ENCODE measurements around the gene SSU72.

The SSU72 gene

DNA sequence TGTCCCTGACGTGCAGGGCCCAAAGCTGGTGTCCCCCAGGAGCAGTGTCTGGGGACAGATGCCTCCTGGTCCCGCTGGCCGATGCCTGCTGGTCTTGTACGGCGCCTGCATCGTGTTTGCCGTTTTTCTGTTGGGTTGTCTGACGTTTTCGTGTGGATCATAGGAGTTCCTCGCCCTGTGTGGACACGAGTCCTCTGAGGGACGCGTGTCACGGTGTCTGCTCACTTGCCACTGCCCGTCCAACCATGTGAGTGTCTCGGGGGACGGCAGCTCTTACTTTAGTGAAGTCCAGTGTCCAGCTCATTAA, 48.1 kb upstream of the SSU72 start:
- no peak overlapping the region for H2AFZ ChIP-seq (ENCODE audit: low read depth, low read length, severe bottlenecking)
- H3K36me3 ChIP-seq (ENCODE audit: low read length): no peaks in the 10 kb centered on the region
- H3K9ac ChIP-seq (ENCODE audit: low read length): no peak overlapping the region
- H3K9me2 ChIP-seq (replicated peaks; ENCODE audit: insufficient read depth, low read length): no peaks in the 10 kb centered on the region
- TF ChIP-seq, protein P1, sequence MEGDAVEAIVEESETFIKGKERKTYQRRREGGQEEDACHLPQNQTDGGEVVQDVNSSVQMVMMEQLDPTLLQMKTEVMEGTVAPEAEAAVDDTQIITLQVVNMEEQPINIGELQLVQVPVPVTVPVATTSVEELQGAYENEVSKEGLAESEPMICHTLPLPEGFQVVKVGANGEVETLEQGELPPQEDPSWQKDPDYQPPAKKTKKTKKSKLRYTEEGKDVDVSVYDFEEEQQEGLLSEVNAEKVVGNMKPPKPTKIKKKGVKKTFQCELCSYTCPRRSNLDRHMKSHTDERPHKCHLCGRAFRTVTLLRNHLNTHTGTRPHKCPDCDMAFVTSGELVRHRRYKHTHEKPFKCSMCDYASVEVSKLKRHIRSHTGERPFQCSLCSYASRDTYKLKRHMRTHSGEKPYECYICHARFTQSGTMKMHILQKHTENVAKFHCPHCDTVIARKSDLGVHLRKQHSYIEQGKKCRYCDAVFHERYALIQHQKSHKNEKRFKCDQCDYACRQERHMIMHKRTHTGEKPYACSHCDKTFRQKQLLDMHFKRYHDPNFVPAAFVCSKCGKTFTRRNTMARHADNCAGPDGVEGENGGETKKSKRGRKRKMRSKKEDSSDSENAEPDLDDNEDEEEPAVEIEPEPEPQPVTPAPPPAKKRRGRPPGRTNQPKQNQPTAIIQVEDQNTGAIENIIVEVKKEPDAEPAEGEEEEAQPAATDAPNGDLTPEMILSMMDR (IDR thresholded peaks at IDR 0.05; ENCODE audit: insufficient read depth, low read length, poor library complexity, severe bottlenecking): no peak
- no peak for TF ChIP-seq EZH2phosphoT487 (conservative IDR thresholded peaks at IDR 0.05; ENCODE audit: low read length)
- H3F3A ChIP-seq (ENCODE audit: insufficient read depth): no peaks in the 10 kb centered on the region
- H3K9me3 ChIP-seq (ENCODE audit: insufficient read depth, low read length): no peaks in the 10 kb centered on the region
- no peak overlapping the region for H3K27ac ChIP-seq (ENCODE audit: low read depth, low read length)
- no peak overlapping the region for H3K4me3 ChIP-seq (ENCODE audit: insufficient read depth, low read length, poor library complexity, severe bottlenecking)
- H3K27me3 ChIP-seq (ENCODE audit: low read length): no peaks in the 10 kb centered on the region
- H3K79me2 ChIP-seq (ENCODE audit: insufficient read depth, low read length): no peaks in the 10 kb centered on the region
- H4K20me1 ChIP-seq (ENCODE audit: low read depth, low read length): no peaks in the 10 kb centered on the region
- no peak overlapping the region for H3K4me2 ChIP-seq (ENCODE audit: low read depth, low read length, poor library complexity, severe bottlenecking)

DNA sequence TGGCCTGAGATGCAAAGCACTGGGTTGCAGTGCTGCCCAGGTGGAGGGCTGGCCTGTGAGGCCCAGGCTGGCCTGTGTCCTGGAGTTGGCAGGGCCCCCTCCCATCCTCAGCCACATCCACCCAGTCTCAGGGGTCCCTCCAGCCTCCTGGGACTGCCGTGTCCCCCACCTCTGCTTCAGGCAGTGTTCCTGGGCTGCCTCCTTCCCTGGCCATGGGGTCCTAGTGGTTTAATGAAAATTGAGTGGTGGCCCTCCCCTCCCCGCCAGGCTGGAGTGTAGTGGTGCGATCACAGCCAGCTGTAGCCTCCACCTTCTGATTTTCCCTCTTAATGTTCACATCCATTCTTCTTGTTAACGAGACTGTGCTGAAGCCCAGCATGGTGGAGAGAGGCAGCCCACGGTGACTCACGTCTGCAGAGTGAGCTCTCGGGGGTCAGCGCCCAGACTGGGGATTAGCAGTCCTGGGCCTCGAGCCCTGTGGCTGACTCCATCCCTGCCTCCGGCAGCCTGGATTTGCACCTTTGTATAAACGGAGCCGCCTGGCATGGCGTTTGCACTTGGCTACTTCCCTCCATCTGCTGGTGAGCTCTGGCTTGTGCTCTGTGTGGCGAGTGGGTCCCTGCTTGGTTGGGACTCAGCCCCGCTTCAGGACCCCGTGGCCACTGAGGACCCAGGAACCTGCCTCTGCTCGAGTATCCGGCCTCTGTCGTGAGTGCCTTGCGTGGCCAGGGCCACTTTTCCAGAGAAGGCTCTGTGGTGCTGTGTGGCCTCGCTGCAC, 47.5 kb upstream of the SSU72 start:
- no peaks in the 10 kb centered on the region for H3K9me3 ChIP-seq (ENCODE audit: insufficient read depth, low read length)
- H4K20me1 ChIP-seq (ENCODE audit: low read depth, low read length): no peaks in the 10 kb centered on the region
- no peak overlapping the region for H3K9ac ChIP-seq (ENCODE audit: low read length)
- no peaks in the 10 kb centered on the region for H3K27me3 ChIP-seq (ENCODE audit: low read length)
- no peak overlapping the region for H2AFZ ChIP-seq (ENCODE audit: low read depth, low read length, severe bottlenecking)
- no peak overlapping the region for H3K4me2 ChIP-seq (ENCODE audit: low read depth, low read length, poor library complexity, severe bottlenecking)
- no peaks in the 10 kb centered on the region for H3K9me2 ChIP-seq (replicated peaks; ENCODE audit: insufficient read depth, low read length)
- no peak overlapping the region for H3K4me3 ChIP-seq (ENCODE audit: insufficient read depth, low read length, poor library complexity, severe bottlenecking)
- TF ChIP-seq EZH2phosphoT487 (conservative IDR thresholded peaks at IDR 0.05; ENCODE audit: low read length): no peak
- TF ChIP-seq, protein P1 (IDR thresholded peaks at IDR 0.05; ENCODE audit: insufficient read depth, low read length, poor library complexity, severe bottlenecking): no peak
- no peak overlapping the region for H3K27ac ChIP-seq (ENCODE audit: low read depth, low read length)
- H3F3A ChIP-seq (ENCODE audit: insufficient read depth): no peaks in the 10 kb centered on the region; the same call in 1 of the 2 replicates
- H3K36me3 ChIP-seq (ENCODE audit: low read length): no peaks in the 10 kb centered on the region
- no peaks in the 10 kb centered on the region for H3K79me2 ChIP-seq (ENCODE audit: insufficient read depth, low read length)

DNA sequence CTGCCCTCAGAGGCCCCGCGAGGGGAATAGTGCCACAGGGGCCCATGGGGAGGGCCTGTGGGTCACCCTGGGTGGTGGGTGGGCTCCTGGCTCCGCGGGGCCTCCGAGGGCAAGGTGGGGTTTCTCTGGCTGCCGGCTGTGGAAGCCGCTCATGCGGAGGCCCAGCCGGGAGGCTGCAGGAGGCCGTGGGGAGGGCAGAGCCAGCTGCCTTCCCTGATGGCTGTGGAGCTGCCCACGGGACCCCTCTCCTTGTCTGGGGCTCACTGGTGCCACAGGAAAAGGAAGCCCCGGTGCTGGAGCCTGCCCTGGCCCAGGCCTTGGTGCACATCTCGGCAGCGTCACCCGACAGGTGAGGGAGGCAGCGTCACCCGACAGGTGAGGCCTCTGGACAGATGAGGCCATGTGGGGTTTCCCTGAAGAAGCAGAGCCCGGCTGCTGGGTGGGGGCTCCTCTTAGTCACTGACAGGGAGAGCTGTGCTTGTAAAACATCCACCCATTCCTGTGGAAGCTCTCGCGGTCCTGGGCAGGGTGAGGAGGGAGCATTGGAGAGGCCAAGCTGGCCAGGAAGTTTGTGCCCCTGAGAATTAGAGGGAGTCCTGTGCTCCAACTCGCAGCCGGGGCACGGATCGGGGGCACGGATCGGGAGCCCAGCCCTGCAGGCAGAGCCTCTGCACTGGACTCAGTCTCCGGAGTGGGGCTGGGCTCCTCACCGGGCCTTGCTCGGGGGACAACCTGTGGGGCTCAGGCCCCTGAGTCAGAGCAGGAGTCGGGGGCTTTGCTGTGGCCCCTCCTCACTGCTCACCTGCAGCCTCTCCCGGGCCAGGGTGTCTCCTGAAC, 46.7 kb upstream of the SSU72 start:
- TF ChIP-seq, protein P1 (IDR thresholded peaks at IDR 0.05; ENCODE audit: insufficient read depth, low read length, poor library complexity, severe bottlenecking): no peak
- TF ChIP-seq EZH2phosphoT487 (conservative IDR thresholded peaks at IDR 0.05; ENCODE audit: low read length): no peak
- Histone ChIP-seq H3K9me2 (replicated peaks; ENCODE audit: insufficient read depth, low read length) (no peaks in the 10 kb centered on the region), H3K9ac (ENCODE audit: low read length) (no peak overlapping the region), H3K79me2 (ENCODE audit: insufficient read depth, low read length) (no peaks in the 10 kb centered on the region), H3F3A (ENCODE audit: insufficient read depth) (no peaks in the 10 kb centered on the region; the same call in 1 of the 2 replicates), H3K27me3 (ENCODE audit: low read length) (no peaks in the 10 kb centered on the region), H3K4me2 (ENCODE audit: low read depth, low read length, poor library complexity, severe bottlenecking) (no peak overlapping the region), H3K4me3 (ENCODE audit: insufficient read depth, low read length, poor library complexity, severe bottlenecking) (no peak overlapping the region), H4K20me1 (ENCODE audit: low read depth, low read length) (no peaks in the 10 kb centered on the region), H3K9me3 (ENCODE audit: insufficient read depth, low read length) (no peaks in the 10 kb centered on the region), H2AFZ (ENCODE audit: low read depth, low read length, severe bottlenecking) (no peak overlapping the region), H3K27ac (ENCODE audit: low read depth, low read length) (no peak overlapping the region), H3K36me3 (ENCODE audit: low read length) (no peaks in the 10 kb centered on the region)
